NB4 (cell line): ENCODE measurements around the gene KMT2C.

ENCODE experiments used
- POLR2A ChIP-seq: IDR thresholded peaks from 2 replicates; pipeline ENCODE4 v1.6.1; 2011; ENCODE audit warnings: mild to moderate bottlenecking; ENCODE audit not compliant: insufficient read length; ENCODE audit errors: extremely low read depth
- TF ChIP-seq, protein P1 (sequence below): IDR thresholded peaks from one replicate; pipeline ENCODE4 v1.5.1; 2012; ENCODE audit warnings: low read depth, low read length

DNA sequence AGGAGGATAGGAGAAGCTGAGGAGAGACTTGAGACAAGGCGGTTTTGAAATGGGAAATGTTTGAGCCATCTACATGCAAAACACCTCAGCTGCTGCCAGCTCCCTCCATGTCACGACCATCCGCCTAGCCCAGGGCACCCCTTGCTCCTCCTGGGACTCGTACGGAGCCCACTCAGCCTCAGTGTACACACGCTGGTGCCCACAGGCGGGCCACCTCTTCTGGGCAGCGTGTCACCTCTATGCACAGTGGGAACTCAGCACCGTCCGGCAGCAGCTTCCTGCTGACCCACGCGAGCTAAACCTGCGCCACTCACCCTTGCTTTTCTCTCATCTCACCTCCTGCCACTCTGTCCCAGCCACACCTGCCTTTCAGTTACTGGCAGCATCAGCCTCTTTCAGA, 302.0 kb downstream of the KMT2C start:
- TF ChIP-seq, protein P1, sequence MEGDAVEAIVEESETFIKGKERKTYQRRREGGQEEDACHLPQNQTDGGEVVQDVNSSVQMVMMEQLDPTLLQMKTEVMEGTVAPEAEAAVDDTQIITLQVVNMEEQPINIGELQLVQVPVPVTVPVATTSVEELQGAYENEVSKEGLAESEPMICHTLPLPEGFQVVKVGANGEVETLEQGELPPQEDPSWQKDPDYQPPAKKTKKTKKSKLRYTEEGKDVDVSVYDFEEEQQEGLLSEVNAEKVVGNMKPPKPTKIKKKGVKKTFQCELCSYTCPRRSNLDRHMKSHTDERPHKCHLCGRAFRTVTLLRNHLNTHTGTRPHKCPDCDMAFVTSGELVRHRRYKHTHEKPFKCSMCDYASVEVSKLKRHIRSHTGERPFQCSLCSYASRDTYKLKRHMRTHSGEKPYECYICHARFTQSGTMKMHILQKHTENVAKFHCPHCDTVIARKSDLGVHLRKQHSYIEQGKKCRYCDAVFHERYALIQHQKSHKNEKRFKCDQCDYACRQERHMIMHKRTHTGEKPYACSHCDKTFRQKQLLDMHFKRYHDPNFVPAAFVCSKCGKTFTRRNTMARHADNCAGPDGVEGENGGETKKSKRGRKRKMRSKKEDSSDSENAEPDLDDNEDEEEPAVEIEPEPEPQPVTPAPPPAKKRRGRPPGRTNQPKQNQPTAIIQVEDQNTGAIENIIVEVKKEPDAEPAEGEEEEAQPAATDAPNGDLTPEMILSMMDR = no peak
- TF ChIP-seq POLR2A = no peak
